GM12878 (cell line): ENCODE results near the gene SLCO1C1. TPM values are rescaled to one million over a fixed set of nuclear protein-coding genes. Genes with fewer than 3 reads are reported as not detected.

Source experiments
- ATAC-seq: fragments of 200-7000 bp; cut with Tn5 transposase; 3 replicates; pipeline ENCODE4 v1.9.1; 2020; ENCODE audit warnings: mild to moderate bottlenecking, moderate library complexity
- BruUV-seq: library from RNA; stranded (reverse); fragments of 400-500 nt; replicated peaks from 2 replicates; lab custom pipeline; 2021; lab: Mats Ljungman, UMichigan
- CTCF ChIA-PET: fragments of 300-600 bp; sonication (Branson Sonifier 250); formaldehyde crosslinking; extraction: SDS; loops from one replicate; lab custom pipeline; 2021; ENCODE audit warnings: inconsistent platforms; lab: Yijun Ruan, JAX
- POLR2A ChIA-PET: fragments of 350-600 bp; formaldehyde crosslinking; extraction: SDS; loops from one replicate; lab custom pipeline; 2021; ENCODE audit warnings: inconsistent platforms; lab: Charles Lee
- RAD21 ChIA-PET: fragments of 300-600 bp; sonication (Branson Sonifier 250); formaldehyde crosslinking; loops from one replicate; lab custom pipeline; 2023; ENCODE audit warnings: antibody characterized with exemption; ENCODE audit not compliant: unreplicated experiment; lab: Charles Lee
- SMC1A ChIA-PET: fragments of 300-600 bp; sonication (Branson Sonifier 250); formaldehyde crosslinking; loops from one replicate; lab custom pipeline; 2023; ENCODE audit not compliant: unreplicated experiment, uncharacterized antibody; lab: Charles Lee
- DNase-seq: peaks from one replicate; pipeline ENCODE4 v3.0.0-alpha.2; 2011; ENCODE audit warnings: low read depth, low spot score
- FAIRE-seq: peaks from 3 replicates; lab custom pipeline; 2011; peaks lifted over from hg19 to GRCh38; lab: Jason Lieb, UNC
- H2AFZ ChIP-seq: 2 replicates; pipeline ENCODE4 v1.6.0; 2011; ENCODE audit warnings: low read depth, low read length, control low read depth; ENCODE audit not compliant: control insufficient read depth
- H3K27ac ChIP-seq: 2 replicates; pipeline ENCODE4 v1.5.1; 2011; ENCODE audit warnings: control low read depth; ENCODE audit not compliant: control insufficient read depth, insufficient read depth
- H3K27me3 ChIP-seq, 2 experiments: replicated peaks in 1 of 2; 2 replicates each; pipeline versions ENCODE4 v1.6.0 to v1.6.1; 2011; ENCODE audit warnings: low read length in 1 of 2; ENCODE audit not compliant: control insufficient read depth in 2 of 2, insufficient read depth in 2 of 2
- H3K36me3 ChIP-seq, 2 experiments: 2 replicates each; pipeline ENCODE4 v1.5.1; 2011; ENCODE audit warnings: low read length in 1 of 2; ENCODE audit not compliant: control insufficient read depth in 2 of 2, insufficient read depth in 2 of 2
- H3K4me1 ChIP-seq: 2 replicates; pipeline ENCODE4 v1.6.1; 2011; ENCODE audit warnings: mild to moderate bottlenecking, low read length, moderate library complexity, mixed read lengths; ENCODE audit not compliant: control insufficient read depth, insufficient read depth
- H3K4me2 ChIP-seq: 2 replicates; pipeline ENCODE4 v1.6.0; 2011; ENCODE audit warnings: control low read depth; ENCODE audit not compliant: control insufficient read depth, insufficient read depth
- H3K4me3 ChIP-seq: fragments of 200-600 bp; sonication (generic); 2 replicates; pipeline ENCODE4 v1.5.1; 2016
- H3K79me2 ChIP-seq: 2 replicates; pipeline ENCODE4 v1.6.0; 2011; ENCODE audit warnings: low read length; ENCODE audit not compliant: control insufficient read depth, insufficient read depth
- H3K9ac ChIP-seq: 2 replicates; pipeline ENCODE4 v1.8.0; 2011; ENCODE audit warnings: low read length, control low read depth, mixed read lengths; ENCODE audit not compliant: control insufficient read depth, insufficient read depth
- H3K9me3 ChIP-seq: replicated peaks from 3 replicates; pipeline ENCODE4 v1.5.1; 2011; ENCODE audit warnings: mild to moderate bottlenecking, low read length; ENCODE audit not compliant: control insufficient read depth, insufficient read depth
- H4K20me1 ChIP-seq: 2 replicates; pipeline ENCODE4 v1.6.0; 2011; ENCODE audit not compliant: control insufficient read depth, insufficient read depth
- BHLHE40 ChIP-seq, 2 experiments: fragments of 450-650 bp in 1 of 2; IDR thresholded peaks; 2 replicates each; pipeline ENCODE4 v1.6.1; 2011 to 2017; ENCODE audit warnings: low read depth in 2 of 2, borderline replicate concordance in 1 of 2, improper control_type of control experiment in 1 of 2, low read length in 1 of 2, mild to moderate bottlenecking in 1 of 2
- CHD1 ChIP-seq: IDR thresholded peaks from 2 replicates; pipeline ENCODE4 v1.6.1; 2012; ENCODE audit warnings: low read depth, low read length, improper control_type of control experiment
- GATAD2B ChIP-seq: fragments of 450-650 bp; conservative IDR thresholded peaks from 2 replicates; pipeline ENCODE4 v1.6.1; 2017; ENCODE audit warnings: low read depth, mild to moderate bottlenecking, moderate library complexity
- IKZF1 ChIP-seq: fragments of 450-650 bp; conservative IDR thresholded peaks from 2 replicates; pipeline ENCODE4 v1.6.1; 2017; ENCODE audit warnings: antibody characterized with exemption, mild to moderate bottlenecking
- IKZF2 ChIP-seq, 2 experiments: fragments of 450-650 bp; IDR thresholded peaks; 2 replicates each; pipeline ENCODE4 v1.6.1; 2017; ENCODE audit warnings: mild to moderate bottlenecking in 2 of 2, moderate library complexity in 2 of 2
- JUNB ChIP-seq: IDR thresholded peaks from 2 replicates; pipeline ENCODE4 v1.6.1; 2016; ENCODE audit warnings: antibody characterized with exemption, mild to moderate bottlenecking
- NBN ChIP-seq: fragments of 450-650 bp; IDR thresholded peaks from 2 replicates; pipeline ENCODE4 v1.6.1; 2016
- NFYB ChIP-seq: IDR thresholded peaks from 2 replicates; pipeline ENCODE4 v1.6.1; 2011; ENCODE audit warnings: low read depth, mild to moderate bottlenecking, low read length, improper control_type of control experiment, moderate library complexity; ENCODE audit not compliant: insufficient read depth
- NR2C2 ChIP-seq: IDR thresholded peaks from 2 replicates; pipeline ENCODE4 v1.6.1; 2011; ENCODE audit warnings: borderline replicate concordance, low read depth; ENCODE audit not compliant: control insufficient read depth, insufficient read length
- PML ChIP-seq: IDR thresholded peaks from 2 replicates; pipeline ENCODE4 v1.6.1; 2012; ENCODE audit warnings: low read length, inconsistent platforms
- RAD51 ChIP-seq: fragments of 450-650 bp; IDR thresholded peaks from 2 replicates; pipeline ENCODE4 v1.6.1; 2016; ENCODE audit warnings: moderate library complexity, mild to moderate bottlenecking, inconsistent platforms
- RFX5 ChIP-seq: IDR thresholded peaks from 2 replicates; pipeline ENCODE4 v1.6.1; 2011; ENCODE audit warnings: low read depth, low read length, improper control_type of control experiment
- SUZ12 ChIP-seq: fragments of 200-600 bp; sonication (generic); IDR thresholded peaks from one replicate; pipeline ENCODE4 v1.6.1; 2018; ENCODE audit warnings: antibody characterized with exemption, mild to moderate bottlenecking; ENCODE audit not compliant: unreplicated experiment
- TBL1XR1 ChIP-seq: IDR thresholded peaks from 2 replicates; pipeline ENCODE4 v1.6.1; 2012; ENCODE audit warnings: low read depth, low read length, improper control_type of control experiment
- ZNF207 ChIP-seq: fragments of 450-650 bp; IDR thresholded peaks from 2 replicates; pipeline ENCODE4 v1.6.1; 2014; ENCODE audit warnings: antibody characterized with exemption, mild to moderate bottlenecking, borderline replicate concordance
- ZNF622 ChIP-seq: fragments of 450-650 bp; IDR thresholded peaks from 2 replicates; pipeline ENCODE4 v1.6.1; 2017; ENCODE audit warnings: mild to moderate bottlenecking, inconsistent platforms
- WGBS: methylation state at CpG from one replicate; pipeline ENCODE4 v1.1.6; 2016; ENCODE audit warnings: low lambda C conversion rate; ENCODE audit not compliant: insufficient replicate concordance, insufficient coverage; ENCODE audit errors: missing lambda C conversion rate; 5-methylcytosine and 5-hydroxymethylcytosine counted together
- in situ Hi-C: fragments of 300-500 bp; cut with MboI; formaldehyde crosslinking; loops from 9 replicates; pipeline ENCODE4 v1.14.3; 2018; ENCODE audit warnings: mixed read lengths
- intact Hi-C: fragments of 100-400 bp; cut with micrococcal nuclease; formaldehyde crosslinking; loops from one replicate; pipeline ENCODE4 v1.14.2; 2022; ENCODE audit not compliant: unreplicated experiment
- polyA plus RNA-seq, 11 experiments: library from polyadenylated mRNA; depleted of rRNA in 4 of 11; unstranded in 6 of 11; stranded (reverse) in 5 of 11; fragments of >200 nt; fragmentation: Nextera tagmentation in 4 of 11; fragmentation: Illumina TruSeq in 1 of 11; extraction: Ambion mirVana in 4 of 11; extraction: Trizol in 1 of 11; gene quantifications; 1 replicate in 1 of 11; 2 replicates in 10 of 11; pipeline versions ENCODE4 v1.2.1 to v1.2.3, GENCODE V29; 2011 to 2016; ENCODE audit warnings: inconsistent platforms in 2 of 11, missing spikeins in 2 of 11, low read depth in 1 of 11
- total RNA-seq, 4 experiments: library from RNA; depleted of rRNA in 3 of 4; stranded (reverse); fragments of >200 nt in 3 of 4; fragmentation: Illumina TruSeq in 1 of 4; extraction: Trizol in 1 of 4; gene quantifications; 2 replicates each; pipeline versions ENCODE4 v1.2.1 to v1.2.3, GENCODE V29; 2013 to 2021
- TF ChIP-seq, protein P1 (sequence below): fragments of 150-350 bp; IDR thresholded peaks from 2 replicates; pipeline ENCODE4 v1.6.1; 2016; ENCODE audit warnings: low read depth, low read length
- TF ChIP-seq, protein P2 (sequence below): IDR thresholded peaks from 2 replicates; pipeline ENCODE4 v1.6.1; 2011; ENCODE audit warnings: borderline replicate concordance, low read depth, mild to moderate bottlenecking, moderate library complexity, low read length; ENCODE audit not compliant: insufficient read depth, poor library complexity, severe bottlenecking
- TF ChIP-seq, protein P3 (sequence below): IDR thresholded peaks from 2 replicates; pipeline ENCODE4 v1.6.1; 2012; ENCODE audit warnings: mild to moderate bottlenecking, low read depth, low read length

Gene SLCO1C1
- total and polyA plus RNA-seq, 10 of the 15 experiments (the other 5 are each of a cell fraction or from before 2014, with no cell fraction given) = 0.22 TPM; not detected in 9

DNA sequence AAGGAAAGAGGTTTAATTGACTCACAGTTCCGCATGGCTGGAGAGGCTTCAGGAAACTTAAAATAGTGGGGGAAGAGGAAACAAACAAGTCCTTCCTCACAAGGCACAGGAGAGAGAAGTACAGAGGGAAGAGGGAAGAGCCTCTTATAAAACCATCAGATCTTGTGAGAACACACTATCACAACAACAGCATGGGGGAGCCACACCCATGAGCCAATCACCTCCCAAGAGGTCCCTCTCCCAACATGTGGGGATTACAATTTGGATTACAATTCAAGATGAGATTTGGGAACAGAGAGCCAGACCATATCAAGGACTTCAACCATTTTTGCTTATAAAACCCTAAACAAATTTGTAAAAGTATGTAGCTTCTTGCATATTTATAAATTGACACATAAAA, 45.8 kb downstream of the SLCO1C1 start:
- ChIA-PET POLR2A (no interaction called here), SMC1A (interaction anchor here (0.6 kb wide), 1 partner anchor 1939 kb away, joined by 3 read pairs; no protein-coding TSS in a partner anchor), RAD21 (no interaction called here), CTCF (no interaction called here)
- Histone ChIP-seq H3K27ac (no peak overlapping the region), H2AFZ (no peak overlapping the region), H3K36me3 (no peaks in the 10 kb centered on the region), H3K4me1 (no peaks in the 10 kb centered on the region), H4K20me1 (no peaks in the 10 kb centered on the region), H3K4me3 (no peak overlapping the region), H3K27me3 (no peaks in the 10 kb centered on the region), H3K4me2 (no peak overlapping the region), H3K9me3 (no peaks in the 10 kb centered on the region), H3K79me2 (no peaks in the 10 kb centered on the region), H3K9ac (no peak overlapping the region)
- BruUV-seq = no TSS peak
- DNase-seq (no peak), FAIRE-seq (no peak), ATAC-seq (no peak)
- in situ Hi-C loops = no loop called here
- 38% methylated on average over 1 of the region's 1 CpG for WGBS
- intact Hi-C loops = no loop called here
- TF ChIP-seq SUZ12 (no peak), NFYB (no peak), NR2C2 (no peak), IKZF1 (no peak), BHLHE40 (IDR thresholded peaks at IDR 0.05; ENCODE audit: borderline replicate concordance in 1 of 2, low read depth in 2 of 2, low read length in 1 of 2) (no peak), GATAD2B (no peak), RFX5 (no peak), PML (no peak), ZNF622 (no peak), TBL1XR1 (no peak), RAD51 (no peak), NBN (no peak), JUNB (no peak), IKZF2 (IDR thresholded peaks at IDR 0.05) (no peak), CHD1 (no peak), ZNF207 (no peak)
- TF ChIP-seq, protein P1, sequence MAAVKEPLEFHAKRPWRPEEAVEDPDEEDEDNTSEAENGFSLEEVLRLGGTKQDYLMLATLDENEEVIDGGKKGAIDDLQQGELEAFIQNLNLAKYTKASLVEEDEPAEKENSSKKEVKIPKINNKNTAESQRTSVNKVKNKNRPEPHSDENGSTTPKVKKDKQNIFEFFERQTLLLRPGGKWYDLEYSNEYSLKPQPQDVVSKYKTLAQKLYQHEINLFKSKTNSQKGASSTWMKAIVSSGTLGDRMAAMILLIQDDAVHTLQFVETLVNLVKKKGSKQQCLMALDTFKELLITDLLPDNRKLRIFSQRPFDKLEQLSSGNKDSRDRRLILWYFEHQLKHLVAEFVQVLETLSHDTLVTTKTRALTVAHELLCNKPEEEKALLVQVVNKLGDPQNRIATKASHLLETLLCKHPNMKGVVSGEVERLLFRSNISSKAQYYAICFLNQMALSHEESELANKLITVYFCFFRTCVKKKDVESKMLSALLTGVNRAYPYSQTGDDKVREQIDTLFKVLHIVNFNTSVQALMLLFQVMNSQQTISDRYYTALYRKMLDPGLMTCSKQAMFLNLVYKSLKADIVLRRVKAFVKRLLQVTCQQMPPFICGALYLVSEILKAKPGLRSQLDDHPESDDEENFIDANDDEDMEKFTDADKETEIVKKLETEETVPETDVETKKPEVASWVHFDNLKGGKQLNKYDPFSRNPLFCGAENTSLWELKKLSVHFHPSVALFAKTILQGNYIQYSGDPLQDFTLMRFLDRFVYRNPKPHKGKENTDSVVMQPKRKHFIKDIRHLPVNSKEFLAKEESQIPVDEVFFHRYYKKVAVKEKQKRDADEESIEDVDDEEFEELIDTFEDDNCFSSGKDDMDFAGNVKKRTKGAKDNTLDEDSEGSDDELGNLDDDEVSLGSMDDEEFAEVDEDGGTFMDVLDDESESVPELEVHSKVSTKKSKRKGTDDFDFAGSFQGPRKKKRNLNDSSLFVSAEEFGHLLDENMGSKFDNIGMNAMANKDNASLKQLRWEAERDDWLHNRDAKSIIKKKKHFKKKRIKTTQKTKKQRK = no peak
- TF ChIP-seq, protein P2, sequence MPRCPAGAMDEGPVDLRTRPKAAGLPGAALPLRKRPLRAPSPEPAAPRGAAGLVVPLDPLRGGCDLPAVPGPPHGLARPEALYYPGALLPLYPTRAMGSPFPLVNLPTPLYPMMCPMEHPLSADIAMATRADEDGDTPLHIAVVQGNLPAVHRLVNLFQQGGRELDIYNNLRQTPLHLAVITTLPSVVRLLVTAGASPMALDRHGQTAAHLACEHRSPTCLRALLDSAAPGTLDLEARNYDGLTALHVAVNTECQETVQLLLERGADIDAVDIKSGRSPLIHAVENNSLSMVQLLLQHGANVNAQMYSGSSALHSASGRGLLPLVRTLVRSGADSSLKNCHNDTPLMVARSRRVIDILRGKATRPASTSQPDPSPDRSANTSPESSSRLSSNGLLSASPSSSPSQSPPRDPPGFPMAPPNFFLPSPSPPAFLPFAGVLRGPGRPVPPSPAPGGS = no peak
- TF ChIP-seq, protein P3, sequence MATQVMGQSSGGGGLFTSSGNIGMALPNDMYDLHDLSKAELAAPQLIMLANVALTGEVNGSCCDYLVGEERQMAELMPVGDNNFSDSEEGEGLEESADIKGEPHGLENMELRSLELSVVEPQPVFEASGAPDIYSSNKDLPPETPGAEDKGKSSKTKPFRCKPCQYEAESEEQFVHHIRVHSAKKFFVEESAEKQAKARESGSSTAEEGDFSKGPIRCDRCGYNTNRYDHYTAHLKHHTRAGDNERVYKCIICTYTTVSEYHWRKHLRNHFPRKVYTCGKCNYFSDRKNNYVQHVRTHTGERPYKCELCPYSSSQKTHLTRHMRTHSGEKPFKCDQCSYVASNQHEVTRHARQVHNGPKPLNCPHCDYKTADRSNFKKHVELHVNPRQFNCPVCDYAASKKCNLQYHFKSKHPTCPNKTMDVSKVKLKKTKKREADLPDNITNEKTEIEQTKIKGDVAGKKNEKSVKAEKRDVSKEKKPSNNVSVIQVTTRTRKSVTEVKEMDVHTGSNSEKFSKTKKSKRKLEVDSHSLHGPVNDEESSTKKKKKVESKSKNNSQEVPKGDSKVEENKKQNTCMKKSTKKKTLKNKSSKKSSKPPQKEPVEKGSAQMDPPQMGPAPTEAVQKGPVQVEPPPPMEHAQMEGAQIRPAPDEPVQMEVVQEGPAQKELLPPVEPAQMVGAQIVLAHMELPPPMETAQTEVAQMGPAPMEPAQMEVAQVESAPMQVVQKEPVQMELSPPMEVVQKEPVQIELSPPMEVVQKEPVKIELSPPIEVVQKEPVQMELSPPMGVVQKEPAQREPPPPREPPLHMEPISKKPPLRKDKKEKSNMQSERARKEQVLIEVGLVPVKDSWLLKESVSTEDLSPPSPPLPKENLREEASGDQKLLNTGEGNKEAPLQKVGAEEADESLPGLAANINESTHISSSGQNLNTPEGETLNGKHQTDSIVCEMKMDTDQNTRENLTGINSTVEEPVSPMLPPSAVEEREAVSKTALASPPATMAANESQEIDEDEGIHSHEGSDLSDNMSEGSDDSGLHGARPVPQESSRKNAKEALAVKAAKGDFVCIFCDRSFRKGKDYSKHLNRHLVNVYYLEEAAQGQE = no peak
